K562 (cell line): ENCODE measurements around the gene AHCYL2. TPM values are rescaled to one million over a fixed set of nuclear protein-coding genes. Genes with fewer than 3 reads are reported as not detected.

ENCODE experiments used
- ASH1L ChIP-seq: fragments of 450-650 bp; IDR thresholded peaks from 2 replicates; pipeline ENCODE4 v1.6.1; 2018; ENCODE audit warnings: borderline replicate concordance, mild to moderate bottlenecking, low read depth; ENCODE audit not compliant: partially characterized antibody
- CBFB ChIP-seq: sonication (generic); formaldehyde crosslinking; IDR thresholded peaks from 2 replicates; pipeline ENCODE4 v1.4.0; 2020; ENCODE audit warnings: mild to moderate bottlenecking, missing genetic modification reagents
- CHCHD3 ChIP-seq: fragments of 250-450 bp; sonication (Bioruptor Pico); IDR thresholded peaks from 2 replicates; pipeline ENCODE4 v2.1.2; 2022; ENCODE audit warnings: mild to moderate bottlenecking
- FOXA1 ChIP-seq: fragments of 450-650 bp; IDR thresholded peaks from 2 replicates; pipeline ENCODE4 v1.6.1; 2016; ENCODE audit warnings: mild to moderate bottlenecking, borderline replicate concordance
- JUN ChIP-seq, 2 experiments: sonication (generic) in 1 of 2; formaldehyde crosslinking in 1 of 2; IDR thresholded peaks; 2 replicates each; pipeline versions ENCODE4 v1.6.1 to v1.8.0; 2012 to 2022; ENCODE audit warnings: borderline replicate concordance in 2 of 2, mild to moderate bottlenecking in 2 of 2, improper control_type of control experiment in 1 of 2, low read depth in 1 of 2, low read length in 1 of 2, missing genetic modification reagents in 1 of 2
- ZNF644 ChIP-seq: fragments of 200-800 bp; sonication (Bioruptor generic); IDR thresholded peaks from 2 replicates; pipeline ENCODE4 v1.6.1; 2016; ENCODE audit warnings: low read depth, missing genetic modification characterization, missing compliant biosample characterization
- ZSCAN29 ChIP-seq: fragments of 450-650 bp; IDR thresholded peaks from 2 replicates; pipeline ENCODE4 v1.6.1; 2017
- polyA plus RNA-seq, 8 experiments: library from polyadenylated mRNA; depleted of rRNA in 4 of 8; stranded (reverse) in 5 of 8; unstranded in 3 of 8; fragments of >200 nt; fragmentation: Nextera tagmentation in 2 of 8; fragmentation: Illumina TruSeq in 1 of 8; extraction: Ambion mirVana in 2 of 8; extraction: Trizol in 1 of 8; gene quantifications; 2 replicates each; pipeline versions ENCODE4 v1.2.1 to v1.2.3, GENCODE V29; 2011 to 2014; ENCODE audit warnings: inconsistent platforms in 1 of 8, missing spikeins in 1 of 8
- total RNA-seq, 7 experiments: library from RNA; depleted of rRNA in 6 of 7; stranded (reverse); fragments of >200 nt in 6 of 7; fragmentation: Illumina TruSeq in 2 of 7; extraction: Trizol in 2 of 7; gene quantifications; 2 replicates each; pipeline versions ENCODE4 v1.2.1 to v1.2.3, GENCODE V29; 2011 to 2021; ENCODE audit warnings: low replicate concordance in 1 of 7
- TF ChIP-seq, protein P1 (sequence below): sonication (generic); formaldehyde crosslinking; IDR thresholded peaks from 2 replicates; pipeline ENCODE4 v1.8.0; 2022; ENCODE audit warnings: mild to moderate bottlenecking, missing genetic modification reagents
- TF ChIP-seq, protein P2 (sequence below), 2 experiments: fragments of 250-450 bp in 1 of 2; fragments of 450-650 bp in 1 of 2; sonication (Bioruptor Pico) in 1 of 2; IDR thresholded peaks; 2 replicates each; pipeline versions ENCODE4 v1.6.1 to v1.8.0; 2016 to 2021; ENCODE audit warnings: mild to moderate bottlenecking in 2 of 2, moderate library complexity in 2 of 2, missing compliant biosample characterization in 1 of 2, missing genetic modification characterization in 1 of 2
- TF ChIP-seq, protein P3 (sequence below): IDR thresholded peaks from 2 replicates; pipeline ENCODE4 v1.6.1; 2014; ENCODE audit warnings: antibody characterized with exemption
- TF ChIP-seq, protein P4 (sequence below): fragments of 250-450 bp; sonication (Bioruptor Pico); IDR thresholded peaks from 2 replicates; pipeline ENCODE4 v1.5.0; 2021
- TF ChIP-seq, protein P5 (sequence below): fragments of 250-450 bp; sonication (Bioruptor Pico); IDR thresholded peaks from 2 replicates; pipeline ENCODE4 v1.4.0; 2020

Gene AHCYL2
- total and polyA plus RNA-seq, 9 of the 15 experiments (the other 6 are each of a cell fraction or from before 2014, with no cell fraction given): 0.93 to 10.5 (median 5.2) TPM

DNA sequence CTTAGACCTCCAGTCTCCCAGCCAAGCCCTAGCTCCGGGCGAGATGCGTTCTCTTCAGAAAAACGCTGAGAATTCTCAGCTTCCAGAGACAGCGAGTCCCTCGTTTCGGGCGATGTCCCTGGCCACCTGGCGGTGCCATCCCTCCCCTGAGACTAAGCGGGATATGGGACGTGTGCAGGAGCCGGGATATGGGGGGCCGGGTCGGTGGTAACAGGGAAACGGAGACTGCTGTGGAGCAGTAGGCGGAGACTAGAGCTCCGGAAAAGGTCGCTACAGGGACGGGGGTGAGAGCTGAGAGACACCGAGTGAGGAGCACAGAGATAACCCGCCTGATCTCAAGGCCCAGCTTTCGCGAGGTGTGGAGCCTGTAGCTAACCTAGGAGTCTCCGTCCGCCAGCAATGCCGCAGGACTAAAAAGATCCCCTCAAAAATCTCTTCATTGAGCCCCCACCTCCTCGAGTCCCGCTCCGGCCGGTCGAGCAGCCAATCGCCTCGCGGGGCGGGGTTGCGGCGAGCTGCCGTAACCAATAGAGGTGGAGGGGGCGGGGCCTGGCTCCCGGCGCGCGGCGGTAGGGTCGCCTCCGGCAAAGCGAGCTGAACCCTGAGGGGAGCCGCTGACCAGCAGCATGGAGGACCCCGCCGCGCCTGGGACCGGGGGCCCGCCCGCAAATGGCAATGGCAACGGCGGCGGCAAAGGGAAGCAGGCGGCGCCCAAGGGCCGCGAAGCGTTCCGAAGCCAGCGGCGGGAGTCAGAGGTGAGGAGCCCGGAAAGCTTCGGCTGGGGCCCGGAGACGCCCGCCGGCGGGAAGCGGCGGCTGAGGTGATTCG lies 209.2 kb downstream of the AHCYL2 start, which contains the start of gene STRIP2 (continued):
- TF ChIP-seq, protein P1, sequence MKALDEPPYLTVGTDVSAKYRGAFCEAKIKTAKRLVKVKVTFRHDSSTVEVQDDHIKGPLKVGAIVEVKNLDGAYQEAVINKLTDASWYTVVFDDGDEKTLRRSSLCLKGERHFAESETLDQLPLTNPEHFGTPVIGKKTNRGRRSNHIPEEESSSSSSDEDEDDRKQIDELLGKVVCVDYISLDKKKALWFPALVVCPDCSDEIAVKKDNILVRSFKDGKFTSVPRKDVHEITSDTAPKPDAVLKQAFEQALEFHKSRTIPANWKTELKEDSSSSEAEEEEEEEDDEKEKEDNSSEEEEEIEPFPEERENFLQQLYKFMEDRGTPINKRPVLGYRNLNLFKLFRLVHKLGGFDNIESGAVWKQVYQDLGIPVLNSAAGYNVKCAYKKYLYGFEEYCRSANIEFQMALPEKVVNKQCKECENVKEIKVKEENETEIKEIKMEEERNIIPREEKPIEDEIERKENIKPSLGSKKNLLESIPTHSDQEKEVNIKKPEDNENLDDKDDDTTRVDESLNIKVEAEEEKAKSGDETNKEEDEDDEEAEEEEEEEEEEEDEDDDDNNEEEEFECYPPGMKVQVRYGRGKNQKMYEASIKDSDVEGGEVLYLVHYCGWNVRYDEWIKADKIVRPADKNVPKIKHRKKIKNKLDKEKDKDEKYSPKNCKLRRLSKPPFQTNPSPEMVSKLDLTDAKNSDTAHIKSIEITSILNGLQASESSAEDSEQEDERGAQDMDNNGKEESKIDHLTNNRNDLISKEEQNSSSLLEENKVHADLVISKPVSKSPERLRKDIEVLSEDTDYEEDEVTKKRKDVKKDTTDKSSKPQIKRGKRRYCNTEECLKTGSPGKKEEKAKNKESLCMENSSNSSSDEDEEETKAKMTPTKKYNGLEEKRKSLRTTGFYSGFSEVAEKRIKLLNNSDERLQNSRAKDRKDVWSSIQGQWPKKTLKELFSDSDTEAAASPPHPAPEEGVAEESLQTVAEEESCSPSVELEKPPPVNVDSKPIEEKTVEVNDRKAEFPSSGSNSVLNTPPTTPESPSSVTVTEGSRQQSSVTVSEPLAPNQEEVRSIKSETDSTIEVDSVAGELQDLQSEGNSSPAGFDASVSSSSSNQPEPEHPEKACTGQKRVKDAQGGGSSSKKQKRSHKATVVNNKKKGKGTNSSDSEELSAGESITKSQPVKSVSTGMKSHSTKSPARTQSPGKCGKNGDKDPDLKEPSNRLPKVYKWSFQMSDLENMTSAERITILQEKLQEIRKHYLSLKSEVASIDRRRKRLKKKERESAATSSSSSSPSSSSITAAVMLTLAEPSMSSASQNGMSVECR: peak; percentile 87
- TF ChIP-seq, protein P2, sequence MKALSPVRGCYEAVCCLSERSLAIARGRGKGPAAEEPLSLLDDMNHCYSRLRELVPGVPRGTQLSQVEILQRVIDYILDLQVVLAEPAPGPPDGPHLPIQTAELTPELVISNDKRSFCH (CRISPR knock-in tag; IDR thresholded peaks at IDR 0.05): no peak
- TF ChIP-seq, protein P2 (tag; IDR thresholded peaks at IDR 0.05): peak; percentile 71; the same call in 1 of the 2 replicates
- TF ChIP-seq JUN (IDR thresholded peaks at IDR 0.05; ENCODE audit: borderline replicate concordance, low read depth, low read length): peak; percentile 21; the same call in 1 of the 2 replicates
- TF ChIP-seq JUN (CRISPR knock-in tag; IDR thresholded peaks at IDR 0.05; ENCODE audit: borderline replicate concordance): peak; percentile 79; the same call in 1 of the 2 replicates
- TF ChIP-seq ZNF644 (tag): no peak
- peak; percentile 84; the same call in 1 of the 2 replicates for TF ChIP-seq CBFB
- TF ChIP-seq CHCHD3 (CRISPR knock-in tag): 0 out of 2 replicates have a peak, but pooled peaks have one; percentile 89
- peak; percentile 78 for TF ChIP-seq ASH1L
- TF ChIP-seq, protein P3, sequence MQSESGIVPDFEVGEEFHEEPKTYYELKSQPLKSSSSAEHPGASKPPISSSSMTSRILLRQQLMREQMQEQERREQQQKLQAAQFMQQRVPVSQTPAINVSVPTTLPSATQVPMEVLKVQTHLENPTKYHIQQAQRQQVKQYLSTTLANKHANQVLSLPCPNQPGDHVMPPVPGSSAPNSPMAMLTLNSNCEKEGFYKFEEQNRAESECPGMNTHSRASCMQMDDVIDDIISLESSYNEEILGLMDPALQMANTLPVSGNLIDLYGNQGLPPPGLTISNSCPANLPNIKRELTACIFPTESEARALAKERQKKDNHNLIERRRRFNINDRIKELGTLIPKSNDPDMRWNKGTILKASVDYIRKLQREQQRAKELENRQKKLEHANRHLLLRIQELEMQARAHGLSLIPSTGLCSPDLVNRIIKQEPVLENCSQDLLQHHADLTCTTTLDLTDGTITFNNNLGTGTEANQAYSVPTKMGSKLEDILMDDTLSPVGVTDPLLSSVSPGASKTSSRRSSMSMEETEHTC: no peak
- TF ChIP-seq ZSCAN29: no peak
- TF ChIP-seq, protein P4, sequence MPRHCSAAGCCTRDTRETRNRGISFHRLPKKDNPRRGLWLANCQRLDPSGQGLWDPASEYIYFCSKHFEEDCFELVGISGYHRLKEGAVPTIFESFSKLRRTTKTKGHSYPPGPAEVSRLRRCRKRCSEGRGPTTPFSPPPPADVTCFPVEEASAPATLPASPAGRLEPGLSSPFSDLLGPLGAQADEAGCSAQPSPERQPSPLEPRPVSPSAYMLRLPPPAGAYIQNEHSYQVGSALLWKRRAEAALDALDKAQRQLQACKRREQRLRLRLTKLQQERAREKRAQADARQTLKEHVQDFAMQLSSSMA: no peak
- TF ChIP-seq, protein P5, sequence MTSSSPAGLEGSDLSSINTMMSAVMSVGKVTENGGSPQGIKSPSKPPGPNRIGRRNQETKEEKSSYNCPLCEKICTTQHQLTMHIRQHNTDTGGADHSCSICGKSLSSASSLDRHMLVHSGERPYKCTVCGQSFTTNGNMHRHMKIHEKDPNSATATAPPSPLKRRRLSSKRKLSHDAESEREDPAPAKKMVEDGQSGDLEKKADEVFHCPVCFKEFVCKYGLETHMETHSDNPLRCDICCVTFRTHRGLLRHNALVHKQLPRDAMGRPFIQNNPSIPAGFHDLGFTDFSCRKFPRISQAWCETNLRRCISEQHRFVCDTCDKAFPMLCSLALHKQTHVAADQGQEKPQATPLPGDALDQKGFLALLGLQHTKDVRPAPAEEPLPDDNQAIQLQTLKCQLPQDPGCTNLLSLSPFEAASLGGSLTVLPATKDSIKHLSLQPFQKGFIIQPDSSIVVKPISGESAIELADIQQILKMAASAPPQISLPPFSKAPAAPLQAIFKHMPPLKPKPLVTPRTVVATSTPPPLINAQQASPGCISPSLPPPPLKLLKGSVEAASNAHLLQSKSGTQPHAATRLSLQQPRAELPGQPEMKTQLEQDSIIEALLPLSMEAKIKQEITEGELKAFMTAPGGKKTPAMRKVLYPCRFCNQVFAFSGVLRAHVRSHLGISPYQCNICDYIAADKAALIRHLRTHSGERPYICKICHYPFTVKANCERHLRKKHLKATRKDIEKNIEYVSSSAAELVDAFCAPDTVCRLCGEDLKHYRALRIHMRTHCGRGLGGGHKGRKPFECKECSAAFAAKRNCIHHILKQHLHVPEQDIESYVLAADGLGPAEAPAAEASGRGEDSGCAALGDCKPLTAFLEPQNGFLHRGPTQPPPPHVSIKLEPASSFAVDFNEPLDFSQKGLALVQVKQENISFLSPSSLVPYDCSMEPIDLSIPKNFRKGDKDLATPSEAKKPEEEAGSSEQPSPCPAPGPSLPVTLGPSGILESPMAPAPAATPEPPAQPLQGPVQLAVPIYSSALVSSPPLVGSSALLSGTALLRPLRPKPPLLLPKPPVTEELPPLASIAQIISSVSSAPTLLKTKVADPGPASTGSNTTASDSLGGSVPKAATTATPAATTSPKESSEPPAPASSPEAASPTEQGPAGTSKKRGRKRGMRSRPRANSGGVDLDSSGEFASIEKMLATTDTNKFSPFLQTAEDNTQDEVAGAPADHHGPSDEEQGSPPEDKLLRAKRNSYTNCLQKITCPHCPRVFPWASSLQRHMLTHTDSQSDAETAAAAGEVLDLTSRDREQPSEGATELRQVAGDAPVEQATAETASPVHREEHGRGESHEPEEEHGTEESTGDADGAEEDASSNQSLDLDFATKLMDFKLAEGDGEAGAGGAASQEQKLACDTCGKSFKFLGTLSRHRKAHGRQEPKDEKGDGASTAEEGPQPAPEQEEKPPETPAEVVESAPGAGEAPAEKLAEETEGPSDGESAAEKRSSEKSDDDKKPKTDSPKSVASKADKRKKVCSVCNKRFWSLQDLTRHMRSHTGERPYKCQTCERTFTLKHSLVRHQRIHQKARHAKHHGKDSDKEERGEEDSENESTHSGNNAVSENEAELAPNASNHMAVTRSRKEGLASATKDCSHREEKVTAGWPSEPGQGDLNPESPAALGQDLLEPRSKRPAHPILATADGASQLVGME (CRISPR knock-in tag): peak; percentile 30; the same call in 1 of the 2 replicates
- no peak for TF ChIP-seq FOXA1
